ENCODE data around the gene FNDC3A.
"Not testable (repeated sequence)": the region's sequence is repeated elsewhere in the genome, so short reads cannot be mapped to it uniquely, and the experiment has no call there.

Gene FNDC3A

GRCh38 chr13:49097374-49097773 lies 121.7 kb downstream of the FNDC3A start:
- DNase-seq = no peak

GRCh38 chr13:49098198-49098597 lies 122.5 kb downstream of the FNDC3A start:
- DNase-seq = no peak

- DNase-seq = no peak
Measured at GRCh38 chr13:49098771-49099512, 123.2 kb downstream of the FNDC3A start.

- DNase-seq = no peak
Measured at GRCh38 chr13:49099513-49099877, 123.8 kb downstream of the FNDC3A start.

GRCh38 chr13:49100637-49101570 lies 125.2 kb downstream of the FNDC3A start:
- DNase-seq = no peak

- no peak for DNase-seq
Measured at GRCh38 chr13:49108196-49108595, 132.5 kb downstream of the FNDC3A start.

GRCh38 chr13:49110122-49110912 lies 134.6 kb downstream of the FNDC3A start:
- no peak for DNase-seq

GRCh38 chr13:49110913-49111170 lies 135.1 kb downstream of the FNDC3A start:
- DNase-seq = no peak

- DNase-seq = no peak
Measured at GRCh38 chr13:49112782-49113525, 137.2 kb downstream of the FNDC3A start.

GRCh38 chr13:49113526-49114286 lies 138.0 kb downstream of the FNDC3A start:
- no peak for DNase-seq

- DNase-seq = no peak
Measured at GRCh38 chr13:49116873-49117272, 141.2 kb downstream of the FNDC3A start.

- DNase-seq = not testable (repeated sequence)
Measured at GRCh38 chr13:49118455-49118854, 142.7 kb downstream of the FNDC3A start.

GRCh38 chr13:49124693-49125304 lies 149.1 kb downstream of the FNDC3A start:
- DNase-seq = no peak

GRCh38 chr13:49125964-49126524 lies 150.3 kb downstream of the FNDC3A start:
- DNase-seq = no peak

GRCh38 chr13:49132479-49133002 lies 156.8 kb downstream of the FNDC3A start:
- no peak for DNase-seq

GRCh38 chr13:49134305-49134704 lies 158.6 kb downstream of the FNDC3A start:
- no peak for DNase-seq

- DNase-seq = not testable (repeated sequence)
Measured at GRCh38 chr13:49137138-49137643, 161.5 kb downstream of the FNDC3A start.

- DNase-seq = no peak
Measured at GRCh38 chr13:49140910-49141611, 165.3 kb downstream of the FNDC3A start.

GRCh38 chr13:49146950-49147355 lies 171.2 kb downstream of the FNDC3A start:
- no peak for DNase-seq

- no peak for DNase-seq
Measured at GRCh38 chr13:49148405-49148804, 172.7 kb downstream of the FNDC3A start.

Data from GOT3 (cell line).